Measurements from ENCODE around the gene PPP1R1B.
"Not testable (repeated sequence)": the region's sequence is repeated elsewhere in the genome, so short reads cannot be mapped to it uniquely, and the experiment has no call there.

Gene PPP1R1B

DNA sequence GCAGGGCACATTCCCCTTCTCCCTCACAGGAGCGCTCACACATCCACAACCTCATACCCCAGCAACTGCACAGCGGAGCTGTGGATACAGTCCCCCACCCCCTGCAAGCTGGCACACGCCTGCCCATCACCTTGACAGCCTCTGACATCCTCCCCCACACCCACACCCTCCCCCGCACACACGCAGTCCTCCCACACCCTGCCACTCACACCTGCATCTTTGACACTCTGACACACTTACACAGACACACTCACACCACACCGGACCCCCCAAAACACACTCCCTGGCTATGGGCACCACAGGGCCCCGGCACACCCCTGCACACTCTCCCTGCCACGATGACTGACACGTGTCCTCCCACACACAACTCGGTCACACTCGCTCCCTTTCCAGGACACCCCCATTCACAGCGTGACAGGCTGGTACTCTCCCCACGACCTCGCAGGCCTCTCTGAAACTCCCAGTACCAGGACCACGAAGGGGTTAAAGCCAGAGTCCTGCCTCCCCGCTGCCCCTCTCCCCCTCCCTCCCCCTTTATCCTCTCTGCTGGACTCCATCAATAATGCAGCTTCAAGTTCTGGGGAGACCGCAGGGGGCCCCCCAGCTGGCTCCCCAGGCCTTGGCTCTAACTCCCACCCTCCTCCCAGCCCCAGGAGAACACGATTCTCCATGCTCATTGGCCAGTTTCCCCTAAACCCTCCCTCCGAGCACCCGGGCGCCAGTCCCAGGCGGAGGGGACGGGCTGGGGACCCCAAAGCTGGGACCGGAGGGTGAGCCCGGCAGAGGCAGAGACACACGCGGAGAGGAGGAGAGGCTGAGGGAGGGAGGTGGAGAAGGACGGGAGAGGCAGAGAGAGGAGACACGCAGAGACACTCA, at the start of gene PPP1R1B:
Gene PPP1R1B (plus strand): TSS at position 782 of the 876 bp plus-strand sequence. CDS start 441 bp downstream, outside the sequence.
- no peak for DNase-seq

DNA sequence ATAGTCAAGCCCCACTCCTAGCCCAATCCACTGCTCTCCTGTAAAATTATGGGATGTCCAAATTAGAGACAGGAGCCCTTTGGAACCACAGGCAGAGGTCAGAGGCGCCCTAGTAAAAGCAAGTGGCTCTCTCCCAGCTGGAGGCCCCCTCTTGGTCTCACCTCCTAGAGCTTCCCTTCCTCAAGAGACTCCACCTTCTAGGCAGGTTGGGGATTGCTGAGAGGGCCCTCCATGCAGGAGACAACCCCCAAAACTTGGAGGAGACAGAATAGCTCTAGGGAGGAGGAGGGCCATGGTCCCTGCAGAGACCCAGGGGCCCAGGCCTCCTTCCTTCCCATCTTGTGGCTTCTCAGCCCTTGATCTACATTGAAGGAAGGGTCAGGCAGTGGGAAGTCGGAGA, 48.5 kb upstream of the PPP1R1B start:
- no peak for DNase-seq

DNA sequence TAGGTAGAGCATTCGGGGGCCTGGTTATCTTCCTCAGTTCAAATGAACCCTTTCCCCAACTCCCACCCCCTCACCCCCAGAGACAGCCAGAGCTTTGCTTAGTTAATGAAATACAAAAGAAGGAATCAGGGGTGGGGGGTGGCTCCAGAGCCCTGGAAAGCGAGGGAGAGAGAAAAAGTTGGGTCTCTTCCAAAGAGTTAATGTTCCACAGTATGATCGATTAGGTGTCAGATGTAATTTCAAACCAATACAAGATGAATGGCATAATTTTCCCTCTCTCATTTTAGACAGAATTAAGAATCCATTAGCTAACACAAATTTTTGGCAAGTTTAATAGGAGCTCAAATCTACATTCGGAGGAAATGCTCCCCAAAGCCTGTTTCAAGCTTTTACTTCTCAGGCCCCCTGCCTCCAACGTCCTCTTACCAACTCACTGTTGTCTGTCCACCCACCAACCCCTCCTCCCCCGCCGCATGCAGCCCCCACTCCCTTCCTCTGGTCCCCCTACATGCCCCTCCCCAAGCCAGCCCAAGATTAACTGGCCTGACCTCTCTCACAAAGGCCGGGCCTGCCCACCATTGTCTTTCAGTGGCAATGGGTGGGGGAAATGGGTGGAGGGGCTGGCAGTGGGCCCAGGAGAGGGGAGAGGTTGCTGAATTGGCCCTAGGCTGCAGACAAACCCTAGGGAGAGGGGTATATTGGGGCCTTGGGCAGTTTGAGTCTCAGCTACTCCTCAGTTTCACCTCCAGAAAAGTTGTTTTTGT, 47.3 kb upstream of the PPP1R1B start:
- DNase-seq: no peak

DNA sequence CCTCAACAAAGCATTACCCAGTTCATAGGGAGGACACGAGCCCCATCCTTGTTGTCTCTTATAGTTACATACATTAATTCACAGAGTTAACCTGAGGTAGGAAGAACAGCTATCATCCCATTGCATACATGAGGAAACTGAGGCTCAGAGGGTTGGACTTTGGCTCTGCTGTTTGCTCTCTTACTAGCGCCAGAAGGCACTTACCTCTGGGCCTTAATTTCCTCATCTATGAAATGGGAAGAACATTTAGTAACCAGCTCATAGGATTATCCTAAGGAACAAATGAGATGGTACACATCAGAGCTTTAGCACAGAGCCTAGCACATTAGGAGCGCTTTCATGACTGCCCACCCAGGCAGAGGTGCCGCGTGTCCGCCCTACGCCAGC, 46.7 kb upstream of the PPP1R1B start:
- DNase-seq: no peak

DNA sequence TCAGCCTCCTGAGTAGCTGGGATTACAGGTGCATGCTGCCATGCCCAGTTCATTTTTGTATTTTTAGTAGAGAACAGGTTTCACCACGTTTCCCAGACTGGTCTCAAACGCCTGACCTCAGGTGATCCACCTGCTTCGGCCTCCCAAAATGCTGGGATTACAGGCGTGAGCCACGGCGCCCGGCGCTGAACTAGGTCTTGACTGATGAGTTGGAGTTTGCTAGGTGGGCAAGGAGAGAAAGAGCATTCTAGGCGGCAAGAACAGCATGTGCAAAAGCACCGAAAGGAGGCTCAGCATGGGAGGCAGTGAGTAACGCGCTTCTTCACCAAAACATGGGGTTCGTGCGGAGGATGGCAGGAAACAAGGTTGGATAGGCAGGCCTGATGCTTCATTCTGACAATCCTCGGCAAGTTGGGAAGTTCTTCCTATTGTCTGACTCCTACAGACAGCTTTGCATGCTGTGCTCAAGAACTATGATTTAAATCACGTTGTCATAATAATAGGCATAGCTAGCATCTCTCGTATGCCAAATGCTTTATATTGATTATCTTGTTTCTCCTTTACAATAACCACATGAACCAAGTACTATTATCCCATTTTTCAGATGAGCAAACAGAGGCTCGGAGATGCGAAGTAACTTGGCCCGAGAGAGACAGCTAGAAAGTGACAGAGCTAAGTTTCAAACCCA, 45.5 kb upstream of the PPP1R1B start:
- no peak for DNase-seq

DNA sequence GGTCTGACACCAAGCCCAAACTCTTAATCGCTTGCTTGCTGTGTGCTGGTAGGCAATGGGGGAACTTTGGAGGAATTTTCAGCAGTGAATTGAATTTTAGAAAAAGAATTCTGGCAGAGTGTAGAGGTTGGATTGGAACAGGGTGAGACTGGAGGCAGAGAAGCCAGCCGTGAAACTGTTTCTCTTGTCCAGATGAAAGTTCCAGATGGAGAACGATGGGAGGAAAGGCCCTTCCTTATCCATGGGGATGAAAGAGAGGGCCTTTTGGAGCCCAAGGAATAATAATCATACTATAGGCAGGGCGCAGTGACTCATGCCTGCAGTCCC, 45.0 kb upstream of the PPP1R1B start:
- no peak for DNase-seq

DNA sequence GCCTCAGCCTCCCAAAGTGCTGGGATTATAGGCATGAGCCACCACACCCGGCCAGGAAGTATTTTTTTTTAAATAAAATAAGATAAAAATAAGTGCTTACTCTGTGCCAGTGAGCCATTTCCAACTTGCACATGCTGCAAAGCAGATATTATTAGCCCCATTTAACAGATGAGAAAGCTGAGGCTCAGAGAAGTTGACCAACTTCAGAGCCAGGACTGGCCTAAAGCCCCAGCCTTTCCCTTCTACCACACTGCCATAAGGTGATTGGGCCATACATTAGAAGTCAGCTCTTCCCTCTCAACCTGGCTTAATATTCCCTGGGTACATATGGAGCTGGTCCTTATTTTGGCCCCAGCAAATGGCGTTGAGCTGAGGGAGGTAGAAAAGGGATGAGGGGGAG, 44.1 kb upstream of the PPP1R1B start:
- DNase-seq: no peak

DNA sequence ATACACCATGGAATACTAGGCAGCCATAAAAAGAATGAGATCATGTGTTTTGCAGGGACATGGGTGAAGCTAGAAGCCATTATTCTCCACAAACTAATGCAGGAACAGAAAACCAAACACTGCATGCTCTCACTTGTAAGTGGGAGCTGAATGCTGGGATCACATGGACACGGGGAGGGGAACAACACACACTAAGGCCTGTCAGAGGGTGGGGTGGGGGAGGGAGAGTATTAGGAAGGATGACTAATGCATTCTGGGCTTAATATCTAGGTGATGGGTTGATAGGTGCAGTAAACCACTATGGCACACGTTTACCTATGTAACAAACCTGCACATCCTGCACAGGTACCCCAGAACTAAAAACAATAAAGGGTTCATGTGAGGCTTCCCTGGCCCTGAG, 36.6 kb upstream of the PPP1R1B start:
- DNase-seq: not testable (repeated sequence)

DNA sequence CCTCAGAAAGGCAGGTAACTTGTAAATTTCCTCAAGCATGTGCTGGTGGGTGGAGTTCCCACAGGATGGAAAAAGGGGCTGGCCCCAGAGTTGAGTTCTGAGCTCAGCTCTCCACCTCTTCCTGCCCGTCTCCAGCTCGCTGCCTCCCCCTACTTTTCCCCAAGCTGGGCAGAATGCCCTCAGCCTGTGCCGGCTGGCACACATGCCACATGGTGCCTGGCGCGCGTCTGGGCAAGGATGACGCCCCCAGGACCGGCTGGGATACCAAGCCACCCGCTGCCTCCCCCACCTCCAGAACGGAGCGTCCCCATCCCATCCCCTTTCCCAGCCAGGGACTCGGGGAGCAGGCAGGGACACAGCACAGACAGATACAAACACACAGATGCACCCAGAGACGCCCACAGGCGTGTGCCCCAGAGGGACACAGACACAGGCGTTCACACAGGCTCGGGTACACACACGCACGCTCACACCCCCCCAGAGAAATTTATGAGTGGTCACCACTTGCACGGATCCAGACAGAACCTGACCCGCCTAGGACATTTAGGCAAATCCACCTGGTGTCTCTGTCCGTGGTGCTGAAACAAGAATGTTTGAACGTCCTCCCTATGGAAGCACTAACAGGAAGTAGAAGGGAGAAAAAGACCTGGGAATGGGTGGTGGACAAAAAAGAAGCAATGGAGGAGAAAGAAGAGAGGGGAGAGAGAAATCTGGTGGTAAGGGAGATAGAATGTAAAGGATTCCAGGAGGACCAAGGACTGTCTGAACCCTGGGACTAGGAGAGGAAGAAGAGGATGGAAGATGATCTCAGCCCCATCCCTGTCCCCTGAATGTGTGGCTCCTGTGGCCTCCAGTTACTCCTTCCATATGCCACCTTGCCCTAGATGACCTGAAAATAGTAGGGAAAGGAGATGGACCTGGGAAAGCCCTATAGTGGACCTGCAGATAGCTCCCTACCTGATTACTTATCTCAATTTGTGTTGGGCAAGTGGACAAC, 34.5 kb upstream of the PPP1R1B start:
- peak in 1 of 2 experiments; percentile 21 for DNase-seq

DNA sequence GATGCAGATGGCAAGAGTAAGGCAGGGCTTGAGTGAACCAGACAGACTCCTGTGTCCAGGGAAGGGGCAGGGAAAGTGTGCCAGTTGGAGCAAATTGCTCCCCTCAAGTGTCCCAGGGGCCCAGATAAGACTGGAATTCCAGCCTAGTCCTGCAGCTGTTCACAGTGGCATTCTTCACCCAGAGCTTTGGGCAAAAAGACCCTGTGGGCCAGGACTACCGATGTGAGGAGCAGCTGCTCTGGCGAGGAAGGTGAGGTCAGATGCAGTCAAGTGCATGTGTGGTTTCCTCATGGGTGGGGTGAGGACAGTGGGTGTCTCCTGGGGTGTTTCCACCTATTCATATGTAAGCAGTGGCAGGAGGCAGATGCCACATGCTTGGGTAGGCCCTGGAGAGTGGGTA, 33.4 kb upstream of the PPP1R1B start:
- no peak for DNase-seq

DNA sequence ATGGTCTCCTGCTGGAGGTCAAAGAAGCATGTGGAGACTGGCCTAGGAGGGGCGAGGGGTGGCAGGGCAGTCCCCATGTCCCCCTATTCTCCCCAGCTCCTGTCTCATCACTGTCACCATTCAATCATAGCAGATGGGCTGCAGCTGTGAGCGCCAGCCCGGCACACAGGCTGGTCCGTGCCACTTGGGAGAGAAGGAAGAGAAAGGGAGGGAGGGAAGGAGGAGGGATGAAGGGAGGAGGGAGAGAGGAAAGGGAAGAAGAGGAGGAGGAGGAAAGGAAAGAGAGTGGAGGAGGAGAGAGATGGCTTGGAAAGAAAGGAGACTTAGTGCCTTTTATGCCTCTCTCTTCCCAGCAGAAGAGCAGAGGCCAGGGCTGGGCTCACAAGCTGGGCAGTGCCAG, 31.5 kb upstream of the PPP1R1B start:
- DNase-seq: no peak

DNA sequence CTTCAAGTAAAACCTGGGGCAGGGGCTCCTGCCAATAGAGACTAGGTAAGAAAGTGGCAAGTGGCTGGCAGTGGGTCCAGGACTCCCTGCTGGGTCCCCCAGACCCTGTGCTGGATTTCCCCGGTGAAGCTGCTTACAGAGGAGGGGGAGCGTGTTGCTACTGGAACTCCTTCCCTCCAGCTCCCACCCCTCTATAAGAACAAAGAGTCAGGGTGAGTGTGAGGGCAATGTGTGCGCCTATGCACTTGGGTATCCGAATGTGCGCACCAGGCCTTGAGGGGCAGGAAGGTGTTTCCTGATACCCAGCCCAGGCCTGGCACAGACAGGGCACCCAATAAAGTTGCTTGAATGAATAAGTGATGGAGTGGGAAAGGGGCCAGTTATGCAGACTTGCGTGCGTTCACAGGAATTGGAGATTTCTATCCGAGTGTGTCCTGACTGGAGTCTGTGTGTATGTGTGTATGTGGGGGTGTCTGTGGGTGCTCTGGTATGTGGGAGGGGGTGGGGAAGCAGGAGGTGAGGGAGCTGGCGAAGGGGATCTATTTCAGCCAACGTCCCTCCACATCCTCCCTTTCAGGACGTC, 30.7 kb upstream of the PPP1R1B start:
- no peak for DNase-seq

DNA sequence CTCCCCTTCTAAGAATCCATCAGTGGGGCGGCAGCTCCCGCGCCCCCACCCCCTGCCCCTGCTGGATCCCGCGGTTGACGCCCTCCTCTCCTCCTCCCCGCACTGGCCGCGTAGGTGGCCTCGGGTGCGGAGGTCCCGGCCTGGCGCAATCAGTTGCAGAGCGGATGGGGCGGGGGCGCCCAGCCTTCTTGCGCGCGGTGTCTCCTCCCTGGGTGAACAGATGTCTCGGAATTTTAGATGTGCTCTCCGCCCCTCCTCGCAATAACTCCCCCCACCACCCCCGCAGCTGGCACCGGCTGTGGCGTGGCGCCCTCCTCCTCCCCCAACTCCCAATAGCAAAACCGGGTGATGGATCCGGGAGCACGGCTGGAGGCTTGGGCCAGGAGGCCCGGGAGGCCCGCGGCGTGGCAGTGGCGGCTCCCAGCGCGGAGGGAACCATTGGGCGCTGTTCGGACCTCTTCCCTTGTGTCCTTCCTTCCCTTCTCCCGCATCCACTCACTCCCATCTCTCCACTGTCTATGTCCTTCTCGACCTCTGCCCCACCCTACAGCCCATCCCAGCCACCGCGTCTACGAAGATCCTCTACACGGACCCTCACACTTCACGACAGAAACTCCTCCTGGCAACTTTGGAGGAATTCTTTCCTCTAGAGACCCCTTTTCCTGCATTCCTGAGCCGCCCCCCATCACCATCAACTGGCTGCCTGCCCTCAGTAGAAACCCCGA, 30.0 kb upstream of the PPP1R1B start:
- DNase-seq: no peak

DNA sequence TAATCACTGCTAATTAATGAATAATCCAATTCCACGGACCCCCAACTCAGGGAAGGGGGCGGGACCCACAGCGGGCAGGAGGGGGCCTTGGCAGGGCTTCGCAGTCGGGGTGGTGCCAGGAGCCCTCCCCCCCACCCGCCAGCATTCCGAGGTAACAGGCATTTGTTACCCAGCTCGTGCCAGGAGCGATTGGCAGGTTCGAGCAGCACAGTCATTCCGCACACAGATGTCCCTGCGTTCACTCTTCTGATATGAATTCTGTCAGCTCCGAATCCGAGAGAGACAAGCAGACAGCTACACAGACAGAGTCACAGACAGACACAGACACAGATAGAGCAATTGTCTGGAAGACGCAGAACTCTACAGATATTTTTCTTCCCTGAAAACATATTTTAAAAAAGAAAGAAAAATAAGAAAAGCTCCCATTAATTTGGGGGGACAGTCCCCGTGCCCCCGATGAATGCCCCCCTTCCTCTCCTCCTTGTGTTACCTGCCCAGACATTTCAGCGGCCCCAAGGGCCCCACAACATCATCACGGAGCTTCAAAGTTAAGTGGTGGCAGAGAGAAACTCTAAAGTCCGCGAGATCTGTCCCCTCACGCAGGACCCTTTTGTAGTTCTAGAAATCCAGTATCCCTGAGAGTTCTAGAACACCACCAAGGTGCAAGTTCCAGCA, 29.2 kb upstream of the PPP1R1B start:
- no peak for DNase-seq

DNA sequence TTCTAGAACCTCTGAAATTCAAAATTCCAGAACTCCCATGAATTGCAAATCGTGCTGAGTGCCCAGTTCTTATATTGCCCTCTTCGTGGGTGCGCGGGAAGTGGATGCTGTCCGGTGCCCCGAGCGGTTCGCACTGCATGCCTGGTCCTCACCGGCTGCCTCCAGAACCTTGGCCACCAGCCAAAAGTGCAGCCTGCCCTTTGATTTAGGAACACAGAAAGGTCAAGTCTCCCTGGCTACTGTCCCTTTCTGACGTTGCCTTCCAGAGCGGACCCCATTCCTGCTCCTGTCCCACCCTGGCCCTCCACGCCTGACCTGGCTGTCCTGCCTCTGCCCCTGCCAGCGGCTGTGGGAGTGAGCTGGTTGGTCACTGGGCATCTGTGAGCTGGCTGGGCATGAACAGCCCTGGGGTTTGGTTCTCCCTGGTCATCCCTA, 28.7 kb upstream of the PPP1R1B start:
- no peak for DNase-seq

DNA sequence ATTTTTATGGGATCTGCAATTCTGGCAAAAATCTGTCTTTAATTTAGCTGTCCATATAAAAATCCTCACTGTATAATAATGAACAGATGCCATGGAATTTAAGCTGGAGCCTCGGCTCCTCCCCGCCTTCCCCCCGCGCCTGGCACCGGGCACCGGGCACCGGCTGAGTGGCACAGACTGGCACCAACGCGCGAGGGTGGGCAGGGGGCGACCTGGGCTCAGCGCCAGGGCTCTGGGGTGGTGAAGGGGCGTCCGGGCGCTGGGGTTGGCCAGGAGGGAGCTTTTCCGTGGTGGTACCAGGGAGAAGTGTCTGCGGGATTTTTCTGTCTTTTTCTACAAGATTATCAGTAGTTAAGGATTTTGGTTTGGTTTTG, 28.1 kb upstream of the PPP1R1B start:
- DNase-seq: no peak

DNA sequence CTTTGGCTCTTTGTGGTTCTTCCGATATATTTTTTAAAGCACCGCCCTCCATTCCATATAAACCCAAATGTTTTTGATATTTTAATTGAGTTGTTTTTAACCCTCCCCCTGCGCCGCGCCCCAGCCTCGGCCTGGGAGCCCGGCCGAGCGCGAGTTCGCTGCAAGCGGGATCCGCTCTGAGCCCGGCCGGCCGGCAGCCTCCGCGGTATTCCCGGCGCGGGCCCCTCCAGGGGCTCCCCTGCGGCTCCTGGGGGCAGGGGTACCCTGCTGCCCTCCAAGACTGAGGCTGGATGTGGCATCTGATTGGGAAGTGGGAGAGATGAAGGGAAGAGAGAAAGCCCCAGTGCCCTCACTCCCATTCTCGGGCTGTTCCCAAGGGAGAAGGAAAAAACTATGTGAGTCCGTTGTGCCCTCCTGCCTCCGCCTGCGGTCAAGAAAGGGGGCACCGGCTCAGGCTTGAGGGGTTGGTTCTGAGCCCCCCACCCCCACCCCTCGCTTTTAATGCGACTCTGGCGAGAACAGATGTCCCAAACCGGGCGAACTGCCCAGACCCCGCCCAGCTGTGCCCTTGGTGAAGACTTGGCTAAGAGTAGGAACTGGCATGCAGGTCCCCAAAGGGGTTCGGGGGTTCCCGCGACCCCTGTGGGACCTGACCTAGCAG, 27.6 kb upstream of the PPP1R1B start:
- no peak for DNase-seq

DNA sequence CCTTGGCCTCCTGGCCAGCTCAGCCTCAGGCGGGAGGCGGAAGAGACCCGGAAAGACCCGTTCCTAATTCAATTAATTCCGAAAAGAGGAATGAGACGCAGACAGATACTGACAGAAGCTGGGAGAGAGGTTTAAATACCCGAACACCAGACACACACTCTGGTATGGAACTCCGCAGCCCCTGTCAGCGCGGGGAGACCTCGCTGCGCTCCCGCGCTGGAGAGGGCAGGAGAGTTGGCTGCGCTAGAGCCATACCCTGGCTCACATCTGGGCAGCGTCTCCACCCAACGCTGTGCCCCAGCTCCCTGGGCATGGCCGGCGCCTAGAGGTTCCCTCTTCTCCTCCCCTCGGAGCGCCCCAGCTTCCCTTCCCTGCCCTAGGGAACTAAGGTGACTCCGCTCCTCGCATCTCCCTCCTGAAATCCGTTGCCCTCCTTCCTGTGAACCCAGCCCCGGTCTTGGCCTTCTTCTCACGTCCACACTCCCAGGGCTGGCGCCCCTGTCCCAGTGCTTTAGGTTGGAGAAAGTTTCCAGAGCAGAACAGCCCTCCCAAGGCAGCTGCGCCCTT, 27.0 kb upstream of the PPP1R1B start:
- no peak for DNase-seq

DNA sequence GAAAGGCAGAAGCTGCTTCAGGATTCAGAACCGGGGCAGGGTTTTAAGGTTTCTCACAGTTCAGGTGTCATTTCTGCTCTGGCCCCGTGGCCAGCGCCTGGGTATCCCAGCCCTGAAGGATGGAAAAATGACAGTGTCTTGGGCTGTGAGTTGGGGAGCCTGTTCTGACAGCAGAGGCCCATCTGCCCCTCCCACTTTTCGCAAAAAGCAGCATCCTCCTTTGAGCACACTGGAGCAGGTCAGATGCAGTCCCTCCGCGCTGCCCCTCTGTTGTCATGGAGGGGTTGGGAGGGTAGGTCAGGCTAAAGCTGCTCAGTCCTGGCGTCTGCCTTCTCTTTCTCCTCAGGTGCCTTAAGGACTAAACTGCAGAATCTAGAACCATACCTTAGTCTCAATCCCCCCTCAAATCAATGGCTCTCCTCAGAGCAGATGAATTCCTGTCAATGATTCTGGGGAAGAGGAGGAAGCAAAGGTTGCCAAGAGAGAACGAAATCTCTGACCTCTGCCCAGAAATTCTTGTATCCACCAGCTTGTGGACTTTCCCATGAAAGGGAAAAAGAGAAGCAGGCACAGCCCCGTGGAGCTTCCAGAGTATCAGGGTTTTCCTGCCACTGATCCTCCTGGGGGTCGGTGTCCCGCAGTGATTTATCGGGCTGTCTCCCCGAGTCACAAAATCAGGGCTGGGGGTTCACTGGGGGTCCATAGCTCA, 26.3 kb upstream of the PPP1R1B start:
- no peak for DNase-seq
